ENCODE results near the gene SAMMSON. TPM values are rescaled to one million over a fixed set of nuclear protein-coding genes. Genes with fewer than 3 reads are reported as not detected.

The SAMMSON gene
- total RNA-seq, 1 donor from 2014 or later: not detected

- H3K36me3 Mint-ChIP-seq (ENCODE audit: low read depth): no peaks in the 10 kb centered on the region
- no peak for ATAC-seq (ENCODE audit: low read depth)
- intact Hi-C loops (cut with micrococcal nuclease): no loop called here
- POLR2A ChIA-PET: no interaction called here
- no peak for TF ChIP-seq CTCF (IDR thresholded peaks at IDR 0.05)
- no peaks in the 10 kb centered on the region for H3K9me3 Mint-ChIP-seq
- no peaks in the 10 kb centered on the region for H3K4me1 Mint-ChIP-seq
- H3K27ac Mint-ChIP-seq: no peak overlapping the region
- DNase-seq: no peak
- no peak overlapping the region for H3K4me3 Mint-ChIP-seq
- peaks cover 25% of the 10 kb centered on the region for H3K27me3 Mint-ChIP-seq
- CTCF ChIA-PET: no interaction called here
Measured at GRCh38 chr3:70075101-70075500, 75.6 kb downstream of the SAMMSON start.

- CTCF ChIA-PET: no interaction called here
Measured at GRCh38 chr3:70076396-70076795, 76.9 kb downstream of the SAMMSON start.

GRCh38 chr3:70078778-70079177 lies 79.2 kb downstream of the SAMMSON start:
- ATAC-seq (ENCODE audit: low read depth): no peak
- ChIA-PET POLR2A (no interaction called here), CTCF (no interaction called here)
- Mint-ChIP-seq H3K9me3 (no peaks in the 10 kb centered on the region), H3K4me1 (no peaks in the 10 kb centered on the region), H3K27ac (no peak overlapping the region), H3K4me3 (no peak overlapping the region), H3K27me3 (peaks cover 24% of the 10 kb centered on the region), H3K36me3 (ENCODE audit: low read depth) (no peaks in the 10 kb centered on the region)
- no peak for TF ChIP-seq CTCF (IDR thresholded peaks at IDR 0.05)
- no peak for DNase-seq
- intact Hi-C loops (cut with micrococcal nuclease): no loop called here

More at GRCh38 chr3:70076396-70076795, 76.9 kb downstream of the SAMMSON start:
- no peak overlapping the region for H3K4me3 Mint-ChIP-seq
- TF ChIP-seq CTCF (IDR thresholded peaks at IDR 0.05): no peak
- peaks cover 27% of the 10 kb centered on the region for H3K27me3 Mint-ChIP-seq
- DNase-seq: no peak
- no peaks in the 10 kb centered on the region for H3K36me3 Mint-ChIP-seq (ENCODE audit: low read depth)
- no peak for ATAC-seq (ENCODE audit: low read depth)
- H3K4me1 Mint-ChIP-seq: no peaks in the 10 kb centered on the region
- no peak overlapping the region for H3K27ac Mint-ChIP-seq
- POLR2A ChIA-PET: no interaction called here
- H3K9me3 Mint-ChIP-seq: no peaks in the 10 kb centered on the region
- intact Hi-C loops (cut with micrococcal nuclease): no loop called here

GRCh38 chr3:70085613-70086012 lies 86.1 kb downstream of the SAMMSON start:
- Mint-ChIP-seq H3K4me3 (no peak overlapping the region), H3K27ac (no peak overlapping the region), H3K36me3 (ENCODE audit: low read depth) (no peaks in the 10 kb centered on the region), H3K4me1 (no peaks in the 10 kb centered on the region), H3K9me3 (no peaks in the 10 kb centered on the region), H3K27me3 (peaks cover 10% of the 10 kb centered on the region)
- CTCF ChIA-PET: no interaction called here
- DNase-seq: no peak
- no peak for TF ChIP-seq CTCF (IDR thresholded peaks at IDR 0.05)
- no peak for ATAC-seq (ENCODE audit: low read depth)
- intact Hi-C loops (cut with micrococcal nuclease): no loop called here
- POLR2A ChIA-PET: no interaction called here

- POLR2A ChIA-PET: no interaction called here
- Mint-ChIP-seq H3K27ac (no peak overlapping the region), H3K9me3 (no peaks in the 10 kb centered on the region), H3K36me3 (ENCODE audit: low read depth) (no peaks in the 10 kb centered on the region), H3K4me3 (no peak overlapping the region), H3K4me1 (no peaks in the 10 kb centered on the region), H3K27me3 (peaks cover 10% of the 10 kb centered on the region)
- intact Hi-C loops (cut with micrococcal nuclease): no loop called here
- ATAC-seq (ENCODE audit: low read depth): no peak
- no peak for DNase-seq
- TF ChIP-seq CTCF (IDR thresholded peaks at IDR 0.05): no peak
- CTCF ChIA-PET: no interaction called here
Measured at GRCh38 chr3:70086336-70086735, 86.8 kb downstream of the SAMMSON start.
